Neural cell (in vitro differentiated cells): ENCODE data around the gene HS3ST3A1. TPM values are rescaled to one million over a fixed set of nuclear protein-coding genes. Genes with fewer than 3 reads are reported as not detected.

Source experiments
- H2AFZ ChIP-seq: fragments of 200-600, 300-800 bp; sonication (generic), shearing (Covaris generic); 2 replicates; pipeline ENCODE4 v1.6.0; 2014; ENCODE audit warnings: low read depth, mild to moderate bottlenecking, antibody characterized with exemption, low read length, moderate library complexity
- H3F3A ChIP-seq: fragments of 200-600 bp; shearing (Covaris generic); 2 replicates; pipeline ENCODE4 v1.6.1; 2016; ENCODE audit warnings: mild to moderate bottlenecking, moderate library complexity, mixed read lengths, antibody characterized with exemption, low read length; ENCODE audit not compliant: insufficient read depth, poor library complexity, severe bottlenecking
- H3K27ac ChIP-seq: fragments of 200-600, 300-800 bp; sonication (generic), shearing (Covaris generic); 2 replicates; pipeline ENCODE4 v1.5.1; 2014; ENCODE audit warnings: mild to moderate bottlenecking, low read length, moderate library complexity
- H3K27me3 ChIP-seq: fragments of 300-800, 200-600 bp; sonication (generic), shearing (Covaris generic); 2 replicates; pipeline ENCODE4 v1.6.0; 2014; ENCODE audit warnings: mild to moderate bottlenecking, low read depth, low read length, moderate library complexity; ENCODE audit not compliant: insufficient read depth
- H3K36me3 ChIP-seq: fragments of 300-800, 200-600 bp; sonication (generic), shearing (Covaris generic); 2 replicates; pipeline ENCODE4 v1.5.1; 2014; ENCODE audit warnings: mild to moderate bottlenecking, antibody characterized with exemption, low read length, moderate library complexity; ENCODE audit not compliant: insufficient read depth
- H3K4me2 ChIP-seq: fragments of 300-800, 200-600 bp; sonication (generic), shearing (Covaris generic); 2 replicates; pipeline ENCODE4 v1.6.0; 2014; ENCODE audit warnings: mild to moderate bottlenecking, low read length
- H3K4me3 ChIP-seq: fragments of 300-800, 200-600 bp; sonication (generic), shearing (Covaris generic); 2 replicates; pipeline ENCODE4 v1.5.1; 2014; ENCODE audit warnings: mild to moderate bottlenecking, low read length, moderate library complexity
- H3K79me2 ChIP-seq: fragments of 200-600 bp; shearing (Covaris generic); replicated peaks from 2 replicates; pipeline ENCODE4 v1.6.0; 2014; ENCODE audit warnings: mild to moderate bottlenecking, low read length, moderate library complexity; ENCODE audit not compliant: insufficient read depth
- H3K9ac ChIP-seq: fragments of 300-800, 200-600 bp; sonication (generic), shearing (Covaris generic); 2 replicates; pipeline ENCODE4 v1.6.1; 2016; ENCODE audit warnings: mild to moderate bottlenecking, low read length, mixed read lengths
- H3K9me2 ChIP-seq: fragments of 200-600 bp; shearing (Covaris generic); 2 replicates; pipeline ENCODE4 v1.6.1; 2016; ENCODE audit warnings: mild to moderate bottlenecking, low read length, mixed read lengths; ENCODE audit not compliant: insufficient read depth
- H3K9me3 ChIP-seq: fragments of 200-600, 300-800 bp; sonication (generic), shearing (Covaris generic); 2 replicates; pipeline ENCODE4 v1.6.1; 2016; ENCODE audit warnings: mild to moderate bottlenecking, mixed run types, low read length, moderate library complexity, mixed read lengths
- H4K20me1 ChIP-seq: fragments of 200-600 bp; shearing (Covaris generic); 2 replicates; pipeline ENCODE4 v1.6.1; 2016; ENCODE audit warnings: mild to moderate bottlenecking, mixed run types; ENCODE audit not compliant: insufficient read depth
- EP300 ChIP-seq: fragments of 450-650 bp; conservative IDR thresholded peaks from 2 replicates; pipeline ENCODE4 v1.6.1; 2014; ENCODE audit warnings: antibody characterized with exemption, mild to moderate bottlenecking, moderate library complexity; ENCODE audit not compliant: poor library complexity, severe bottlenecking
- EZH2 ChIP-seq: fragments of 200-600, 300-800 bp; shearing (Covaris generic), sonication (generic); IDR thresholded peaks from 2 replicates; pipeline ENCODE4 v1.6.1; 2014; ENCODE audit warnings: antibody characterized with exemption, low read length, borderline replicate concordance, mild to moderate bottlenecking; ENCODE audit not compliant: insufficient read depth, poor library complexity, severe bottlenecking
- MXI1 ChIP-seq: fragments of 450-650 bp; conservative IDR thresholded peaks from 2 replicates; pipeline ENCODE4 v1.6.1; 2014; ENCODE audit warnings: antibody characterized with exemption, mild to moderate bottlenecking; ENCODE audit not compliant: poor library complexity, severe bottlenecking
- POLR2AphosphoS5 ChIP-seq: IDR thresholded peaks from 2 replicates; pipeline ENCODE4 v1.6.1; 2012
- RAD21 ChIP-seq: fragments of 450-650 bp; conservative IDR thresholded peaks from 2 replicates; pipeline ENCODE4 v1.6.1; 2014; ENCODE audit warnings: antibody characterized with exemption, mild to moderate bottlenecking, moderate library complexity
- SMC3 ChIP-seq: fragments of 450-650 bp; conservative IDR thresholded peaks from 2 replicates; pipeline ENCODE4 v1.6.1; 2014; ENCODE audit warnings: antibody characterized with exemption, mild to moderate bottlenecking, moderate library complexity; ENCODE audit not compliant: poor library complexity
- TAF1 ChIP-seq: IDR thresholded peaks from 2 replicates; pipeline ENCODE4 v1.6.1; 2012; ENCODE audit warnings: low read depth
- polyA plus RNA-seq: library from polyadenylated mRNA; depleted of rRNA; stranded (reverse); fragments of >200 nt; gene quantifications from 2 replicates; pipeline ENCODE4 v1.2.3, GENCODE V29; 2014
- TF ChIP-seq, protein P1 (sequence below): IDR thresholded peaks from 2 replicates; pipeline ENCODE4 v1.6.1; 2012; ENCODE audit warnings: borderline replicate concordance
- TF ChIP-seq, protein P2 (sequence below): fragments of 450-650 bp; IDR thresholded peaks from 2 replicates; pipeline ENCODE4 v1.5.1; 2014; ENCODE audit warnings: antibody characterized with exemption, mild to moderate bottlenecking, moderate library complexity; ENCODE audit not compliant: poor library complexity, severe bottlenecking

HS3ST3A1 gene
- polyA plus RNA-seq, 1 donor from 2014 or later = 0.56 TPM

DNA sequence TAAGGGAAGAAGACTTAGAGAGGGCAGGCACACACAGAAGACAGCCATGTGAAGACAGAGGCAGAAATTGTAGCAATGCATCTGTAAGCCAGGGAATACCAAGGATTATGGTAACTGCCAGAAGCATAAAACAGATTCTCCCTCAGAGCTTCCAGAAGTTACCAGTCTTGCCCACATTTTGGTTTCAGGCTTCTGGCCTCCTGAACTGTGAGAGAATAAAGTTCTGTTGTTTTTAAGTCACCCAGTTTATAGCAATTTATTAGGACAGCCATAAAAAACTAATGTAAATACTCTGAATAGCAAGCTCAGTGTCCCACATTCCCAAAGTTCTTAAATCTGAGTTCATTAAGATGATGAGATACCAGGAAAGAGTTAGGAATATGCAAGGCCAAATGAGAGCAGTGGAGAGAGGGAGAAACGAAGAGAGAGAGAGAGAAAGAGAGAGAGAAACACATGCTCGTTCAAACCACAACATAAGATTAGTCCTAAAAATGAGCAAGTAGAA, 123.4 kb downstream of the HS3ST3A1 start:
- no peak overlapping the region for H3K9ac ChIP-seq
- H2AFZ ChIP-seq = no peak overlapping the region
- H3F3A ChIP-seq = no peaks in the 10 kb centered on the region
- H3K79me2 ChIP-seq = no peaks in the 10 kb centered on the region
- no peak overlapping the region for H3K4me3 ChIP-seq
- no peaks in the 10 kb centered on the region for H3K9me2 ChIP-seq
- H3K36me3 ChIP-seq = no peaks in the 10 kb centered on the region
- peaks cover 5% of the 10 kb centered on the region for H3K9me3 ChIP-seq
- no peaks in the 10 kb centered on the region for H3K27me3 ChIP-seq
- no peaks in the 10 kb centered on the region for H4K20me1 ChIP-seq
- H3K4me2 ChIP-seq = no peak overlapping the region
- TF ChIP-seq, protein P1, sequence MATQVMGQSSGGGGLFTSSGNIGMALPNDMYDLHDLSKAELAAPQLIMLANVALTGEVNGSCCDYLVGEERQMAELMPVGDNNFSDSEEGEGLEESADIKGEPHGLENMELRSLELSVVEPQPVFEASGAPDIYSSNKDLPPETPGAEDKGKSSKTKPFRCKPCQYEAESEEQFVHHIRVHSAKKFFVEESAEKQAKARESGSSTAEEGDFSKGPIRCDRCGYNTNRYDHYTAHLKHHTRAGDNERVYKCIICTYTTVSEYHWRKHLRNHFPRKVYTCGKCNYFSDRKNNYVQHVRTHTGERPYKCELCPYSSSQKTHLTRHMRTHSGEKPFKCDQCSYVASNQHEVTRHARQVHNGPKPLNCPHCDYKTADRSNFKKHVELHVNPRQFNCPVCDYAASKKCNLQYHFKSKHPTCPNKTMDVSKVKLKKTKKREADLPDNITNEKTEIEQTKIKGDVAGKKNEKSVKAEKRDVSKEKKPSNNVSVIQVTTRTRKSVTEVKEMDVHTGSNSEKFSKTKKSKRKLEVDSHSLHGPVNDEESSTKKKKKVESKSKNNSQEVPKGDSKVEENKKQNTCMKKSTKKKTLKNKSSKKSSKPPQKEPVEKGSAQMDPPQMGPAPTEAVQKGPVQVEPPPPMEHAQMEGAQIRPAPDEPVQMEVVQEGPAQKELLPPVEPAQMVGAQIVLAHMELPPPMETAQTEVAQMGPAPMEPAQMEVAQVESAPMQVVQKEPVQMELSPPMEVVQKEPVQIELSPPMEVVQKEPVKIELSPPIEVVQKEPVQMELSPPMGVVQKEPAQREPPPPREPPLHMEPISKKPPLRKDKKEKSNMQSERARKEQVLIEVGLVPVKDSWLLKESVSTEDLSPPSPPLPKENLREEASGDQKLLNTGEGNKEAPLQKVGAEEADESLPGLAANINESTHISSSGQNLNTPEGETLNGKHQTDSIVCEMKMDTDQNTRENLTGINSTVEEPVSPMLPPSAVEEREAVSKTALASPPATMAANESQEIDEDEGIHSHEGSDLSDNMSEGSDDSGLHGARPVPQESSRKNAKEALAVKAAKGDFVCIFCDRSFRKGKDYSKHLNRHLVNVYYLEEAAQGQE = no peak
- TF ChIP-seq, protein P2, sequence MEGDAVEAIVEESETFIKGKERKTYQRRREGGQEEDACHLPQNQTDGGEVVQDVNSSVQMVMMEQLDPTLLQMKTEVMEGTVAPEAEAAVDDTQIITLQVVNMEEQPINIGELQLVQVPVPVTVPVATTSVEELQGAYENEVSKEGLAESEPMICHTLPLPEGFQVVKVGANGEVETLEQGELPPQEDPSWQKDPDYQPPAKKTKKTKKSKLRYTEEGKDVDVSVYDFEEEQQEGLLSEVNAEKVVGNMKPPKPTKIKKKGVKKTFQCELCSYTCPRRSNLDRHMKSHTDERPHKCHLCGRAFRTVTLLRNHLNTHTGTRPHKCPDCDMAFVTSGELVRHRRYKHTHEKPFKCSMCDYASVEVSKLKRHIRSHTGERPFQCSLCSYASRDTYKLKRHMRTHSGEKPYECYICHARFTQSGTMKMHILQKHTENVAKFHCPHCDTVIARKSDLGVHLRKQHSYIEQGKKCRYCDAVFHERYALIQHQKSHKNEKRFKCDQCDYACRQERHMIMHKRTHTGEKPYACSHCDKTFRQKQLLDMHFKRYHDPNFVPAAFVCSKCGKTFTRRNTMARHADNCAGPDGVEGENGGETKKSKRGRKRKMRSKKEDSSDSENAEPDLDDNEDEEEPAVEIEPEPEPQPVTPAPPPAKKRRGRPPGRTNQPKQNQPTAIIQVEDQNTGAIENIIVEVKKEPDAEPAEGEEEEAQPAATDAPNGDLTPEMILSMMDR = no peak
- TF ChIP-seq TAF1 (no peak), POLR2AphosphoS5 (no peak)
- no peak overlapping the region for H3K27ac ChIP-seq

DNA sequence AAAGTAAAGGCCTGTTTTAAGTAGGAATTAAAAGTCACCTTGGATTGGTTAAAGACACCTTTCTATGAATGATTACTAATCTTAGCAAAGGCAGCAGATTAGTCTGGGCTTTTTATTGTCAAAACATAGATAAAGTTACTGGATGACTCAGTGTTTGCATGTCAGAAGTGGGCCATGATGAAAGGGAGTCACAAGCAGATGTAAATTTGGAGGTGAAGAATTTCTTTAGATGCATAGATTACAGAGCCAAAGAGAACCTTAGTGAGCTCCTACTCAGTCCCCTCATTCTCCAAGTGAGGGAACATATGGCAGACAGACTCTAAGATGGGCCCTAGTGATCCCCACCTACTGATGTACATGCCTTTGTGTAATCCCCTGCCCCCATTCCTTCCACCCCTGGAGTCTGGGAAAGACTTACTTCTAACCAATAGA, 124.5 kb downstream of the HS3ST3A1 start:
- Histone ChIP-seq H4K20me1 (no peaks in the 10 kb centered on the region), H3K4me3 (no peak overlapping the region), H3K4me2 (no peak overlapping the region), H3K9ac (no peak overlapping the region), H3F3A (no peaks in the 10 kb centered on the region), H3K79me2 (no peaks in the 10 kb centered on the region), H3K36me3 (no peaks in the 10 kb centered on the region), H3K27ac (no peak overlapping the region), H3K9me3 (peaks cover 5% of the 10 kb centered on the region), H3K9me2 (no peaks in the 10 kb centered on the region), H2AFZ (no peak overlapping the region), H3K27me3 (no peaks in the 10 kb centered on the region)
- no peak for TF ChIP-seq SMC3
- no peak for TF ChIP-seq EZH2
- TF ChIP-seq TAF1 = no peak
- no peak for TF ChIP-seq EP300
- TF ChIP-seq, protein P2 = no peak
- TF ChIP-seq, protein P1 = no peak
- no peak for TF ChIP-seq POLR2AphosphoS5
- no peak for TF ChIP-seq RAD21
- TF ChIP-seq MXI1 = no peak
